Spinal cord (tissue), 10 donors: Measurements from ENCODE around the gene SCYGR3. TPM values are rescaled to one million over a fixed set of nuclear protein-coding genes. Genes with fewer than 3 reads are reported as not detected.

ENCODE experiments used
- DNase-seq, 6 donors: peaks; one replicate each; pipeline versions ENCODE4 v3.0.0 to v3.0.0-alpha.2; 2013 to 2015; ENCODE audit warnings: low spot score in 6 of 6, low read depth in 4 of 6
- H3K27ac ChIP-seq: one replicate; pipeline ENCODE4 v1.5.1; 2013; ENCODE audit warnings: low read depth, low read length, control low read depth
- H3K27me3 ChIP-seq: one replicate; pipeline ENCODE4 v1.6.1; 2013; ENCODE audit warnings: low read length; ENCODE audit not compliant: control insufficient read depth, insufficient read depth
- H3K36me3 ChIP-seq: one replicate; pipeline ENCODE4 v1.6.1; 2013; ENCODE audit warnings: low read length; ENCODE audit not compliant: control insufficient read depth, insufficient read depth
- H3K4me1 ChIP-seq: one replicate; pipeline ENCODE4 v1.6.1; 2013; ENCODE audit warnings: low read length; ENCODE audit not compliant: control insufficient read depth, insufficient read depth
- H3K4me3 ChIP-seq: one replicate; pipeline ENCODE4 v1.5.1; 2013; ENCODE audit warnings: low read depth, low read length, control low read depth
- H3K9me3 ChIP-seq: one replicate; pipeline ENCODE4 v1.6.1; 2013; ENCODE audit warnings: low read length; ENCODE audit not compliant: control insufficient read depth, insufficient read depth
- WGBS: methylation state at CpG from one replicate; pipeline ENCODE4 v1.1.5; 2013; ENCODE audit warnings: missing lambda C conversion rate; ENCODE audit not compliant: insufficient coverage; 5-methylcytosine and 5-hydroxymethylcytosine counted together
- polyA plus RNA-seq, 2 donors: library from polyadenylated mRNA; unstranded; fragments of 120-200 nt; gene quantifications; one replicate each; pipeline ENCODE4 v1.2.1, GENCODE V29; 2013; ENCODE audit not compliant: insufficient read length in 2 of 2
- total RNA-seq, 2 donors: library from RNA; depleted of rRNA in 1 of 2; stranded (reverse); fragments of 120-200 nt in 1 of 2; fragments of >200 nt in 1 of 2; gene quantifications; one replicate each; pipeline versions ENCODE4 v1.2.3 to v1.2.4, GENCODE V29; 2013 to 2014
- donor health status: healthy.

The SCYGR3 gene
- total and polyA plus RNA-seq, 4 donors, result not detected

- no peaks in the 10 kb centered on the region for H3K36me3 ChIP-seq
- no peaks in the 10 kb centered on the region for H3K9me3 ChIP-seq
- no peaks in the 10 kb centered on the region for H3K4me1 ChIP-seq
- DNase-seq, result no peak
- no peaks in the 10 kb centered on the region for H3K27me3 ChIP-seq
- H3K4me3 ChIP-seq, result no peak overlapping the region
- H3K27ac ChIP-seq, result no peak overlapping the region
These were observed 38.5 kb downstream of the SCYGR3 start for GRCh38 chr2:227576110-227576509.

GRCh38 chr2:227570615-227571014 is 44.0 kb downstream of the SCYGR3 start:
- Histone ChIP-seq H3K4me1 (no peaks in the 10 kb centered on the region), H3K27ac (no peak overlapping the region), H3K9me3 (no peaks in the 10 kb centered on the region), H3K27me3 (no peaks in the 10 kb centered on the region), H3K4me3 (no peak overlapping the region), H3K36me3 (no peaks in the 10 kb centered on the region)
- 70% methylated on average over 1 of the region's 1 CpG for WGBS
- DNase-seq, result no peak

GRCh38 chr2:227568852-227569169 is 45.8 kb downstream of the SCYGR3 start:
- no peak for DNase-seq
- H3K4me1 ChIP-seq, result no peaks in the 10 kb centered on the region
- no peaks in the 10 kb centered on the region for H3K27me3 ChIP-seq
- no peaks in the 10 kb centered on the region for H3K9me3 ChIP-seq
- no peaks in the 10 kb centered on the region for H3K36me3 ChIP-seq
- no peak overlapping the region for H3K4me3 ChIP-seq
- WGBS, result 100% methylated on average over 1 of the region's 2 CpGs
- no peak overlapping the region for H3K27ac ChIP-seq

GRCh38 chr2:227566012-227566411 is 48.6 kb downstream of the SCYGR3 start:
- WGBS, result 7% methylated on average over 1 of the region's 3 CpGs
- DNase-seq, result no peak
- no peak overlapping the region for H3K27ac ChIP-seq
- no peaks in the 10 kb centered on the region for H3K36me3 ChIP-seq
- no peaks in the 10 kb centered on the region for H3K4me1 ChIP-seq
- no peak overlapping the region for H3K4me3 ChIP-seq
- no peaks in the 10 kb centered on the region for H3K9me3 ChIP-seq
- no peaks in the 10 kb centered on the region for H3K27me3 ChIP-seq

GRCh38 chr2:227565080-227565479 is 49.6 kb downstream of the SCYGR3 start:
- Histone ChIP-seq H3K4me1 (no peaks in the 10 kb centered on the region), H3K4me3 (no peak overlapping the region), H3K27me3 (no peaks in the 10 kb centered on the region), H3K36me3 (no peaks in the 10 kb centered on the region), H3K27ac (no peak overlapping the region), H3K9me3 (no peaks in the 10 kb centered on the region)
- WGBS, result 100% methylated on average over 1 of the region's 1 CpG
- DNase-seq, result no peak

Other genes starting within 250 kb of the SCYGR3 start
- under 1 TPM in 1 of 2 donors, not detected in 1; 0.10 TPM for gene TM4SF20, start 235.5 kb downstream of the SCYGR3 start, total RNA-seq
- under 1 TPM; 0.25 to 0.35 TPM for gene TM4SF20, start 235.5 kb downstream of the SCYGR3 start, polyA plus RNA-seq
- gene SCYGR1, start 226.9 kb downstream of the SCYGR3 start, total RNA-seq, result not detected
- gene SCYGR1, start 226.9 kb downstream of the SCYGR3 start, polyA plus RNA-seq, result not detected
- gene AGFG1, start 142.7 kb downstream of the SCYGR3 start, total RNA-seq, result 100 to 1,000 TPM in 1 of 2 donors, 10 to 100 TPM in 1; 72.4 to 113 TPM
- 10 to 100 TPM; 76.6 to 88.0 TPM for gene AGFG1, start 142.7 kb downstream of the SCYGR3 start, polyA plus RNA-seq
- gene SCYGR2, start 15.9 kb downstream of the SCYGR3 start, total RNA-seq, result not detected
- gene SCYGR2, start 15.9 kb downstream of the SCYGR3 start, polyA plus RNA-seq, result not detected
- gene SCYGR4, start 2.7 kb upstream of the SCYGR3 start, total RNA-seq, result not detected
- under 1 TPM; 0.51 to 0.57 TPM for gene SCYGR4, start 2.7 kb upstream of the SCYGR3 start, polyA plus RNA-seq
- not detected for gene SCYGR5, start 52.0 kb upstream of the SCYGR3 start, total RNA-seq
- gene SCYGR5, start 52.0 kb upstream of the SCYGR3 start, polyA plus RNA-seq, result not detected
- gene SLC19A3, start 103.2 kb upstream of the SCYGR3 start, total RNA-seq, result 1 to 10 TPM; 2.8 to 5.3 TPM
- 1 to 10 TPM; 4.2 to 6.1 TPM for gene SLC19A3, start 103.2 kb upstream of the SCYGR3 start, polyA plus RNA-seq
- gene SCYGR6, start 109.9 kb upstream of the SCYGR3 start, total RNA-seq, result not detected
- not detected for gene SCYGR6, start 109.9 kb upstream of the SCYGR3 start, polyA plus RNA-seq
- gene SCYGR7, start 113.5 kb upstream of the SCYGR3 start, total RNA-seq, result not detected
- not detected for gene SCYGR7, start 113.5 kb upstream of the SCYGR3 start, polyA plus RNA-seq
- not detected for gene SCYGR8, start 131.1 kb upstream of the SCYGR3 start, total RNA-seq
- not detected for gene SCYGR8, start 131.1 kb upstream of the SCYGR3 start, polyA plus RNA-seq
- gene CCL20, start 199.0 kb upstream of the SCYGR3 start, total RNA-seq, result not detected
- gene CCL20, start 199.0 kb upstream of the SCYGR3 start, polyA plus RNA-seq, result under 1 TPM; 0.49 to 0.50 TPM